Nucleus accumbens (tissue), 56 donors: ENCODE results near the gene BCLAF3.

ENCODE experiments used
- DNase-seq, 56 donors: peaks; one replicate each; lab custom pipeline; 2025; lab: John Stamatoyannopoulos, UW

BCLAF3 gene

GRCh38 chrX:19972984-19973383, 17.9 kb downstream of the BCLAF3 start:
- DNase-seq, result no peak

- DNase-seq, result peak in 4 of 56 donors; percentile 0 to 3 (median 0)
Measured at GRCh38 chrX:19968276-19968675, 22.6 kb downstream of the BCLAF3 start.

DNA sequence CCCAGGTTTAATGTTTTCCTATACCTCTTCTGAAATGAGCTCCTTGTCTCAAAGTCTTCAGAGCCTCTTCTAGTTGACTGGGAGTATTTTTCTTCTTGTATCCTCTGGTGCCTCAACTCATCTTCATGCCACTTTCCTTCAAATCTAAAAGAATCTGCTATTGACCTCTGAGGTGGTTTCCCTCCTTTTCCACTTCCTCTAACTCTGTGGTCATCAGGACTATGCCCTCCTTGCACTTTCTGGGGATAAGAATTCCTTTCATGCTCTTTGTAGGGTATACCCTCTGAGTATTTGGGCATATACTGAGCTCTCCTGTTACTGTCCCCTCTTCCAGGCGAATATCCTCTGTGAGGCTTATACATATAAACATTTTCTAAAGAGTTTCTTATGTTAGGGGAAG, 24.8 kb downstream of the BCLAF3 start:
- no peak for DNase-seq

DNA sequence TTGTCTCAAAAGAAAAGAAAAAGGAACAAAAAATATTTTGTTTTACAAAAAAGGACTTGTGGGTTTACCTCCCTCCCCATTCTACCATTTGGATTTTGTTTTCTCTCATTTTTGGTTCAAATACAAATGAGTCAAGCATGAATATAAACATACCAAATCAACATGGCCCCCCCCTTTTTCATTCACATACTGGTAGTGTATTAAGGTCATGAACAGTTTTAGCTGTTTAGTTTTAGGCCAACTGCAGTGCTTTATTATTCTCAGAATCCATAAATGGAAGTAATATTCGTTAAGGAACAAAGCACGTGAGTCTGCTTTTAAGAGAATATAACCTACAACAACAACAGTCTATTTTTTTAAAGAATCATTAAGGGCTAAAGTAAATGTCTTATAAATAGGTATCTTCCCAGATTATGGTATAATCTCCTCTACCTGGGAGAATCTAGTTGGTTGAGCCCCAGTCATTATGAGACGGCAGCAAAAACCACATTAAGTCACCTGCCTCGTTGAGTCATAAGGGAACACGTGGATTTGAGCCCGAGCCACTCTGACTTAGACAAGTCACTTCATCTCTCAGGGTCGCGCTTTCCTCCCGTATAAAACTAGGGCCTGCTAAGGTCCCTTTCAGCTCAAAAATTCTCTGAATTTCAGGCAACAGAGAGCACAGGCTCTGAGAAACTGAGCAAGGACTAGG, 26.7 kb downstream of the BCLAF3 start:
- DNase-seq, result no peak

- DNase-seq, result no peak
Measured at GRCh38 chrX:19960913-19961312, 29.9 kb downstream of the BCLAF3 start.

GRCh38 chrX:19958552-19959486, 32.0 kb downstream of the BCLAF3 start:
- no peak for DNase-seq

DNA sequence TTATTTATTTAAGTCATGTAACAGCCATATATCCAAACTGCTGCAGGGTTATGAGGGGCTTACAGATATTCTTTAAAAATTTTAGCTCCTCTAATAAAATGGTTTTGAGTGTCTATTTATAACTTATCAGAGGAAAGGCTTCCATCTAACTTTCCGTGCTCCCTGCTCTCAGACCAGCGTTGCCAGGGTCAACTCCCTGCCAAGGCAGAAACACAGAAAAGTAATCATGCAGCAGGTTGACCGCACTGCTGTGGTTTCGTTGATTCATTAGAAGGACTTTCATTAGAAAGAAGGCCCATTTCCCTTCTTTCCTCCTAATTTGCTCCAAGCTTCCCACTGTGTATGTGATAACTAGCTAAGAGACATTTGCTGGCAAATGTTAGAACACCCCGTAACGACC, 33.9 kb downstream of the BCLAF3 start:
- no peak for DNase-seq

DNA sequence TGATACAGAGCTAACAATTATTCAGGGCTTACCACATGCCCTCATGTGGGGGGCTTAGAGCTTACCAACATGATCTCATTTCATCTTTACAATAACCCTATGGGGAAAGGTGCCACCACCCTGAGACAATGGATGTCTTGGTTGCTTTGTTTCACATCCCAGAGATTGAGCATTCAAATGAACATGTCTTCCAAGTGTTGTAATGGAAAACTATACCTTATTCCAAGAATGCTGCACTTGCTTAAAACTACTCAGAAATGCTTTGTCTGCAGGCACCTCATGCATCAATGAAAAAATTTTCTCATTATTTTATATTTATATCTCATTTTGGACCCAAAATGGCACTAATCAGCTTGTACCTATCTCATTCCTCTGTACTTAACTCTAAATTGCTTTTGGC, 34.6 kb downstream of the BCLAF3 start:
- no peak for DNase-seq

GRCh38 chrX:19955306-19955705, 35.6 kb downstream of the BCLAF3 start:
- no peak for DNase-seq

- no peak for DNase-seq
Measured at GRCh38 chrX:19954335-19955096, 36.3 kb downstream of the BCLAF3 start.

DNA sequence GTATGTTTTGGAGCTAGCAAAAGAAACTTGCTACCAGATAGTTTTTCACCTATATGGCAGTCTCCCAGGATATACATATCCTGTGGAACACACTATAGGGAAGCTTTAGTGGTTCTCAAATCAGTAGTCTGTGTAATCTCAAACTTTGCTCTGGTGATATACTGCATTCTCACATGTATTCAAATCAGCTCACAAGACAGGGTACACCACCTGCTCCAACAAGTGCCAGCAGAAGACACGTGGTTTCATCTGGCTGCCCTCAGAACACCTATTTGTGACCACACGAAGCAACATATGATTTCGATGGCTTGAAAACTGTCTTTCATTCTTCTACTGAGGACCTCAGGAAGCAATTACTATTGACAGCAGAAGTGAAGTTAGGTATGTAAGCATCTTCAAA, 37.7 kb downstream of the BCLAF3 start:
- DNase-seq, result no peak

GRCh38 chrX:19949340-19949739, 41.5 kb downstream of the BCLAF3 start:
- no peak for DNase-seq

DNA sequence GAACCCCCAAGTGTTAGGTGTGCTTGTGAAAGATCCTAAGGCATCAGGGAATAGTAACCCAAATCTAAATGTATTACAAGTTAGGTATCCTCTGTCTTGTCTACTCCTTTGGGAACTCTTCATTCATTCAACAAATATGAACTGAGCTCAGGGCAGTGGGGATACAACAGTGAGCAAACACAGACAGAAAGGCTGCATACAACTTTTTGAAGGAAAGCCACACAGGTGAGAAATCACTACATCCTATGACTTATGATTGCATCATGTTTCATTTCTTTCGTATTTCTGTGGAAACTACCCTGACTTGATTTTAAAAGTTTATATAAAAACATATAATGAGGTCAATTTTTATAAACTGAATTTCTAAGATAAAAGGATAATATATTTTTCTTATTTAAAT, 43.2 kb downstream of the BCLAF3 start:
- no peak for DNase-seq
